Measurements from ENCODE around the gene SEMA3B.

DNA sequence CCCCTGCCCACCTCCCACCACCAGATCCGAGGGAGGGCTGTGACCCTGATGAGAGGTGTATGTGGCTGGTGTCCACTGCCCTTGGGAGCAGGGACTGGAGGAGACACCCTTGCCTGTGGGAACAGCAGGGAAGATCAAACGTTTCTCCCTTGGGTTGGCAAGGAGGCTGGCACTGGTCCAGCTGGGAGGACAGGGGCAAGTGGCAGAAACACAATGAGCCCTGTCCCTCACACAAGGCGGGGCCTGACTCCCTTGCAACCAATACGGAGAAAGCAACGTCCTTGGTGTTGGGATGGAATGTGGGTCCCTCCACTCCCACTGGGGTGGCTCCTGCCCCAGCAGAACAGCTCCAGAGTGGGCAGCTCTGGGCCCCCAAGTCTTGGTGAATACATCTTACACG lies 48.4 kb downstream of the SEMA3B start:
- TF ChIP-seq, protein P1, sequence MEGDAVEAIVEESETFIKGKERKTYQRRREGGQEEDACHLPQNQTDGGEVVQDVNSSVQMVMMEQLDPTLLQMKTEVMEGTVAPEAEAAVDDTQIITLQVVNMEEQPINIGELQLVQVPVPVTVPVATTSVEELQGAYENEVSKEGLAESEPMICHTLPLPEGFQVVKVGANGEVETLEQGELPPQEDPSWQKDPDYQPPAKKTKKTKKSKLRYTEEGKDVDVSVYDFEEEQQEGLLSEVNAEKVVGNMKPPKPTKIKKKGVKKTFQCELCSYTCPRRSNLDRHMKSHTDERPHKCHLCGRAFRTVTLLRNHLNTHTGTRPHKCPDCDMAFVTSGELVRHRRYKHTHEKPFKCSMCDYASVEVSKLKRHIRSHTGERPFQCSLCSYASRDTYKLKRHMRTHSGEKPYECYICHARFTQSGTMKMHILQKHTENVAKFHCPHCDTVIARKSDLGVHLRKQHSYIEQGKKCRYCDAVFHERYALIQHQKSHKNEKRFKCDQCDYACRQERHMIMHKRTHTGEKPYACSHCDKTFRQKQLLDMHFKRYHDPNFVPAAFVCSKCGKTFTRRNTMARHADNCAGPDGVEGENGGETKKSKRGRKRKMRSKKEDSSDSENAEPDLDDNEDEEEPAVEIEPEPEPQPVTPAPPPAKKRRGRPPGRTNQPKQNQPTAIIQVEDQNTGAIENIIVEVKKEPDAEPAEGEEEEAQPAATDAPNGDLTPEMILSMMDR (IDR thresholded peaks at IDR 0.05): no peak
- TF ChIP-seq POLR2A (IDR thresholded peaks at IDR 0.05): no peak
